GM12892 (cell line): ENCODE results near the gene TMEM17.

Experiments used
- POLR2A ChIP-seq: IDR thresholded peaks from 2 replicates; pipeline ENCODE4 v1.6.1; 2011; ENCODE audit warnings: low read depth, low read length, control low read depth
- POLR2AphosphoS5 ChIP-seq: IDR thresholded peaks from 2 replicates; pipeline ENCODE4 v1.6.1; 2011; ENCODE audit warnings: low read depth, low read length, control low read depth

DNA sequence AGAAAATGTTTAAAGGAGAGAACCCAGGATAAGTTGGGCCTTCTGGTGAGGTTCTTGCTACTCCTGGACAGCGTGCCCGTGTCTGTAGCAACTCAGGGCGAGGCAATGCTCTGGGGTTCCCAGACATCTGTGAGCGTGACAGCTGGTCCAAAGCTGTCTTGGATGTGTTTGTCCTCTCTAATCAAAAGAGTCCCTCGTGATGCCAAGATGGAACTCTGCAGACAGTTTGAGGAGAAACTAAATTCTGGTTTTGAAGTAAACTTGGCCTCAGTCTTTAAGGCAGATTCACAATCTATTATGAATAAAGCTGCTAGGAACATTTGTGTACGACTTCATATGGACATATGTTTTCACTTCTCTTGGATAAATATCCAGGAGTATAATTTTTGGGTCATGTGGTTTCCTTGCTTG is 47.3 kb downstream of the TMEM17 start:
- TF ChIP-seq POLR2A, result no peak
- no peak for TF ChIP-seq POLR2AphosphoS5
